ENCODE data around the gene ZNF81. TPM values are rescaled to one million over a fixed set of nuclear protein-coding genes. Genes with fewer than 3 reads are reported as not detected.
"Not testable (repeated sequence)": the region's sequence is repeated elsewhere in the genome, so short reads cannot be mapped to it uniquely, and the experiment has no call there.

The ZNF81 gene
- polyA plus RNA-seq, 3 donors: 6.7 to 7.6 (median 6.8) TPM

- DNase-seq (ENCODE audit: extremely low read depth in 1 of 11, low read depth in 9 of 11, low spot score in 4 of 11): no peak
These were observed 61.3 kb downstream of the ZNF81 start for GRCh38 chrX:47898024-47898423.

GRCh38 chrX:47900833-47901232 is 64.1 kb downstream of the ZNF81 start:
- DNase-seq (ENCODE audit: extremely low read depth in 1 of 11, low read depth in 9 of 11, low spot score in 4 of 11): no peak

GRCh38 chrX:47902161-47902560 is 65.5 kb downstream of the ZNF81 start:
- no peak for DNase-seq (ENCODE audit: extremely low read depth in 1 of 11, low read depth in 9 of 11, low spot score in 4 of 11)

GRCh38 chrX:47915886-47916493 is 79.3 kb downstream of the ZNF81 start:
- no peak for DNase-seq (ENCODE audit: extremely low read depth in 1 of 11, low read depth in 9 of 11, low spot score in 4 of 11)

- no peak for DNase-seq (ENCODE audit: extremely low read depth in 1 of 11, low read depth in 9 of 11, low spot score in 4 of 11)
These were observed 81.6 kb downstream of the ZNF81 start for GRCh38 chrX:47918274-47918673.

- DNase-seq (ENCODE audit: extremely low read depth in 1 of 11, low read depth in 9 of 11, low spot score in 4 of 11): no peak
These were observed 90.5 kb downstream of the ZNF81 start for GRCh38 chrX:47927212-47927611.

GRCh38 chrX:47931970-47932369 is 95.3 kb downstream of the ZNF81 start:
- not testable (repeated sequence) for DNase-seq (ENCODE audit: extremely low read depth in 1 of 11, low read depth in 9 of 11, low spot score in 4 of 11)

GRCh38 chrX:47933946-47934345 is 97.2 kb downstream of the ZNF81 start:
- no peak for DNase-seq (ENCODE audit: extremely low read depth in 1 of 11, low read depth in 9 of 11, low spot score in 4 of 11)

- DNase-seq (ENCODE audit: extremely low read depth in 1 of 11, low read depth in 9 of 11, low spot score in 4 of 11): no peak
These were observed 99.7 kb downstream of the ZNF81 start for GRCh38 chrX:47936224-47936939.

GRCh38 chrX:47936940-47937317 is 100.2 kb downstream of the ZNF81 start:
- DNase-seq (ENCODE audit: extremely low read depth in 1 of 11, low read depth in 9 of 11, low spot score in 4 of 11): no peak

- no peak for DNase-seq (ENCODE audit: extremely low read depth in 1 of 11, low read depth in 9 of 11, low spot score in 4 of 11)
These were observed 103.7 kb downstream of the ZNF81 start for GRCh38 chrX:47940448-47940847.

- no peak for DNase-seq (ENCODE audit: extremely low read depth in 1 of 11, low read depth in 9 of 11, low spot score in 4 of 11)
These were observed 104.7 kb downstream of the ZNF81 start for GRCh38 chrX:47941423-47941822.

- DNase-seq (ENCODE audit: extremely low read depth in 1 of 11, low read depth in 9 of 11, low spot score in 4 of 11): not testable (repeated sequence)
These were observed 118.6 kb downstream of the ZNF81 start for GRCh38 chrX:47955295-47955694.

- no peak for DNase-seq (ENCODE audit: extremely low read depth in 1 of 11, low read depth in 9 of 11, low spot score in 4 of 11)
These were observed 119.3 kb downstream of the ZNF81 start for GRCh38 chrX:47956016-47956415.

- DNase-seq (ENCODE audit: extremely low read depth in 1 of 11, low read depth in 9 of 11, low spot score in 4 of 11): not testable (repeated sequence)
These were observed 121.5 kb downstream of the ZNF81 start for GRCh38 chrX:47958206-47958605.

- DNase-seq (ENCODE audit: extremely low read depth in 1 of 11, low read depth in 9 of 11, low spot score in 4 of 11): no peak
These were observed 122.2 kb downstream of the ZNF81 start for GRCh38 chrX:47958761-47959342.

- DNase-seq (ENCODE audit: extremely low read depth in 1 of 11, low read depth in 9 of 11, low spot score in 4 of 11): no peak
These were observed 123.7 kb downstream of the ZNF81 start for GRCh38 chrX:47960406-47960805.

- not testable (repeated sequence) for DNase-seq (ENCODE audit: extremely low read depth in 1 of 11, low read depth in 9 of 11, low spot score in 4 of 11)
These were observed 125.1 kb downstream of the ZNF81 start for GRCh38 chrX:47961830-47962229.

- DNase-seq (ENCODE audit: extremely low read depth in 1 of 11, low read depth in 9 of 11, low spot score in 4 of 11): not testable (repeated sequence)
These were observed 128.8 kb downstream of the ZNF81 start for GRCh38 chrX:47965526-47965925.
